Peyer's patch (tissue), 4 donors: ENCODE measurements around the gene ZNF230.

Experiments
- POLR2A ChIP-seq, 2 donors: fragments of 450-650 bp; IDR thresholded peaks; one replicate each; pipeline ENCODE4 v1.5.1; 2017; ENCODE audit warnings: antibody characterized with exemption in 2 of 2, mild to moderate bottlenecking in 2 of 2, moderate library complexity in 2 of 2
- TF ChIP-seq, protein P1 (sequence below), 6 experiments: fragments of 450-650 bp in 4 of 6; fragments of 200-600 bp in 2 of 6; sonication (generic) in 1 of 6; IDR thresholded peaks; one replicate each; pipeline ENCODE4 v1.5.1; 2017 to 2019; ENCODE audit warnings: antibody characterized with exemption in 6 of 6, mild to moderate bottlenecking in 3 of 6, moderate library complexity in 1 of 6

DNA sequence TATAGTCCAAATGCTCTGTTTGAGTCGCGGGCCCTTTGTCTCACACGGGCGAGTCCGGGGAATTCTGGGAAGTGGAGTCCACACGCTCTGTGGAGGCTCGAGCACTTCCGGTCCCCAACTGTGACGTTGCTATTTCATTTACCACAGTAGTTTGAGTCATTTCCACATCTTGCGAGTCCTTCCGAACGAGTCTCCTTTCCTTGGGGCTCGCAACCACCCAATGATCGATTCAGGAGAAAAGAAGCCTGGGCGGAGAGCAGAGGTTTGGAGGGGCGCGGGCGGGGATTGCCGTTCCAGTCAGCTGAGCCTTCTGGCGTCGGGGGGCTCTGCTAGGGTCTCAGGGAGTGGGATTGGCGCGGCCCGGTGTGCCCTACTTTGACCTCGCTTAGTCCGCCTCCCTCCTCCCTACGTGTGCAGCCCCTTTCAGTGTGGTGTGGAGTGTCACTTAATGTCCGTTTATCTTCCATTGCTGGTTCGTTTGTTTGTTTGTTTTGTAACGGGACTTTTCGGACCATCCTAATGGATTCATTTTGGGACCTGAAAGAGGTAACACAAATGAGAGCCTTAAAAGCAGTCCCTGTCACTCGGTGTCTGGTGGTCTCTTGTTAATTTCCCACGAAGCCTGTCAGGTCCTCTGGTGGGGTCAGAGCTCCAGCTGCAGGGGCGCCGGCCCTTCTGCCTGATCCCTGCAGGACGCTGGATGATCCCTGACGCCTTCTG is 22.6 kb downstream of the ZNF230 start, which contains the start of gene ZNF222:
- TF ChIP-seq, protein P1, sequence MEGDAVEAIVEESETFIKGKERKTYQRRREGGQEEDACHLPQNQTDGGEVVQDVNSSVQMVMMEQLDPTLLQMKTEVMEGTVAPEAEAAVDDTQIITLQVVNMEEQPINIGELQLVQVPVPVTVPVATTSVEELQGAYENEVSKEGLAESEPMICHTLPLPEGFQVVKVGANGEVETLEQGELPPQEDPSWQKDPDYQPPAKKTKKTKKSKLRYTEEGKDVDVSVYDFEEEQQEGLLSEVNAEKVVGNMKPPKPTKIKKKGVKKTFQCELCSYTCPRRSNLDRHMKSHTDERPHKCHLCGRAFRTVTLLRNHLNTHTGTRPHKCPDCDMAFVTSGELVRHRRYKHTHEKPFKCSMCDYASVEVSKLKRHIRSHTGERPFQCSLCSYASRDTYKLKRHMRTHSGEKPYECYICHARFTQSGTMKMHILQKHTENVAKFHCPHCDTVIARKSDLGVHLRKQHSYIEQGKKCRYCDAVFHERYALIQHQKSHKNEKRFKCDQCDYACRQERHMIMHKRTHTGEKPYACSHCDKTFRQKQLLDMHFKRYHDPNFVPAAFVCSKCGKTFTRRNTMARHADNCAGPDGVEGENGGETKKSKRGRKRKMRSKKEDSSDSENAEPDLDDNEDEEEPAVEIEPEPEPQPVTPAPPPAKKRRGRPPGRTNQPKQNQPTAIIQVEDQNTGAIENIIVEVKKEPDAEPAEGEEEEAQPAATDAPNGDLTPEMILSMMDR (IDR thresholded peaks at IDR 0.05) = no peak
- TF ChIP-seq POLR2A (IDR thresholded peaks at IDR 0.05) = no peak
